Ovary (tissue), 9 donors: ENCODE measurements around the gene STX2. TPM values are rescaled to one million over a fixed set of nuclear protein-coding genes. Genes with fewer than 3 reads are reported as not detected.

Experiments used
- DNase-seq, 5 donors: peaks; one replicate each; pipeline ENCODE4 v3.0.0-alpha.2; 2019 to 2020
- H3K27ac ChIP-seq, 2 donors: fragments of 200-600 bp; one replicate each; pipeline versions ENCODE4 v1.5.1 to v1.8.0; 2019 to 2022
- H3K27me3 ChIP-seq: fragments of 200-600 bp; one replicate; pipeline ENCODE4 v1.8.0; 2022
- H3K36me3 ChIP-seq: fragments of 200-600 bp; sonication (generic); one replicate; pipeline ENCODE4 v1.5.1; 2019
- H3K4me1 ChIP-seq: one replicate; pipeline ENCODE4 v1.8.1; 2013; ENCODE audit warnings: mild to moderate bottlenecking, moderate library complexity; ENCODE audit not compliant: insufficient read depth
- H3K4me3 ChIP-seq: fragments of 200-600 bp; sonication (generic); one replicate; pipeline ENCODE4 v1.5.1; 2017
- H3K9me3 ChIP-seq, 2 donors: fragments of 200-600 bp in 1 of 2; sonication (generic) in 1 of 2; one replicate each; pipeline versions ENCODE4 v1.5.1 to v1.8.1; 2013 to 2019; ENCODE audit warnings: mild to moderate bottlenecking in 1 of 2, moderate library complexity in 1 of 2
- EP300 ChIP-seq: sonication (generic); formaldehyde crosslinking; IDR thresholded peaks from one replicate; pipeline ENCODE4 v1.6.1; 2017; ENCODE audit warnings: antibody characterized with exemption
- POLR2A ChIP-seq: fragments of 450-650 bp; IDR thresholded peaks from one replicate; pipeline ENCODE4 v1.6.1; 2017; ENCODE audit warnings: antibody characterized with exemption, mild to moderate bottlenecking, moderate library complexity
- whole genome bisulfite sequencing, 3 donors: extraction: QIAGEN DNeasy Blood & Tissue Kit in 1 of 3; methylation state at CpG; one replicate each; pipeline versions ENCODE4 v1.1.5 to v1.1.7; 2013 to 2017; 5-methylcytosine and 5-hydroxymethylcytosine counted together
- intact Hi-C, 4 donors: fragments of 100-400 bp; cut with DNase I; formaldehyde crosslinking; loops; one replicate each; pipeline versions ENCODE4 v1.11.0 to v1.15.1; 2022 to 2023
- polyA plus RNA-seq, 2 donors: library from polyadenylated mRNA; stranded (reverse); fragments of 200-250 nt in 1 of 2; fragments of 350-450 nt in 1 of 2; fragmentation: Illumina TruSeq in 1 of 2; extraction: RNeasy Lipid Tissue Mini Kit (QIAGEN cat#74804) in 1 of 2; gene quantifications; one replicate each; pipeline ENCODE4 v1.2.3, GENCODE V29; 2013 to 2014
- total RNA-seq, 7 donors: library from RNA; depleted of rRNA in 2 of 7; stranded (reverse); fragments of >200 nt in 2 of 7; fragmentation: NEBNext Ultra II Directional in 3 of 7; extraction: Animal tissue kit (Norgen Biotek cat#: 25700) in 3 of 7; gene quantifications; one replicate each; pipeline versions ENCODE4 v1.1.0 to v1.2.4, GENCODE V29; 2016 to 2023
- TF ChIP-seq, protein P1 (sequence below), 3 donors: fragments of 450-650 bp in 2 of 3; fragments of 200-600 bp in 1 of 3; IDR thresholded peaks; one replicate each; pipeline versions ENCODE4 v1.5.1 to v1.8.0; 2016 to 2022; ENCODE audit warnings: antibody characterized with exemption in 3 of 3, mild to moderate bottlenecking in 1 of 3
- donor health status: DM: no; HTN: no; CAD: no; lungs with moderate emphysema.
- donor health status: DM: no; HTN: no; CAD: no.
- donor health status: Bipolar disorder and iron deficiency.
- donor health status: DM: yes; HTN: yes; CAD: no.
- donor health status: DM: no; HTN: no; CAD: no.
- donor health status: DM: yes; HTN: yes; CAD: no.

Gene STX2
- total and polyA plus RNA-seq, 9 donors, result 12.9 to 26.9 (median 21.4) TPM

GRCh38 chr12:130813949-130814348, 25.1 kb downstream of the STX2 start:
- H3K4me1 ChIP-seq, result peaks cover 3% of the 10 kb centered on the region
- H3K27ac ChIP-seq, result no peak overlapping the region
- no peak for TF ChIP-seq POLR2A
- no peak for TF ChIP-seq EP300
- TF ChIP-seq, protein P1, sequence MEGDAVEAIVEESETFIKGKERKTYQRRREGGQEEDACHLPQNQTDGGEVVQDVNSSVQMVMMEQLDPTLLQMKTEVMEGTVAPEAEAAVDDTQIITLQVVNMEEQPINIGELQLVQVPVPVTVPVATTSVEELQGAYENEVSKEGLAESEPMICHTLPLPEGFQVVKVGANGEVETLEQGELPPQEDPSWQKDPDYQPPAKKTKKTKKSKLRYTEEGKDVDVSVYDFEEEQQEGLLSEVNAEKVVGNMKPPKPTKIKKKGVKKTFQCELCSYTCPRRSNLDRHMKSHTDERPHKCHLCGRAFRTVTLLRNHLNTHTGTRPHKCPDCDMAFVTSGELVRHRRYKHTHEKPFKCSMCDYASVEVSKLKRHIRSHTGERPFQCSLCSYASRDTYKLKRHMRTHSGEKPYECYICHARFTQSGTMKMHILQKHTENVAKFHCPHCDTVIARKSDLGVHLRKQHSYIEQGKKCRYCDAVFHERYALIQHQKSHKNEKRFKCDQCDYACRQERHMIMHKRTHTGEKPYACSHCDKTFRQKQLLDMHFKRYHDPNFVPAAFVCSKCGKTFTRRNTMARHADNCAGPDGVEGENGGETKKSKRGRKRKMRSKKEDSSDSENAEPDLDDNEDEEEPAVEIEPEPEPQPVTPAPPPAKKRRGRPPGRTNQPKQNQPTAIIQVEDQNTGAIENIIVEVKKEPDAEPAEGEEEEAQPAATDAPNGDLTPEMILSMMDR (IDR thresholded peaks at IDR 0.05), result no peak
- 91 to 94% (median 94%) methylated on average over 14 of the region's 14 CpGs for WGBS, 3 donors
- intact Hi-C loops, result no loop called here
- no peak overlapping the region for H3K4me3 ChIP-seq
- H3K36me3 ChIP-seq, result no peaks in the 10 kb centered on the region
- H3K27me3 ChIP-seq, result no peaks in the 10 kb centered on the region
- no peak for DNase-seq
- H3K9me3 ChIP-seq, result no peaks in the 10 kb centered on the region

- Histone ChIP-seq H3K9me3 (no peaks in the 10 kb centered on the region), H3K4me1 (peaks cover 3% of the 10 kb centered on the region), H3K27me3 (no peaks in the 10 kb centered on the region), H3K4me3 (no peak overlapping the region), H3K27ac (no peak overlapping the region), H3K36me3 (no peaks in the 10 kb centered on the region)
- 82 to 87% (median 83%) methylated on average over 10 of the region's 10 CpGs for WGBS, 3 donors
- DNase-seq, result no peak
- TF ChIP-seq, protein P1 (IDR thresholded peaks at IDR 0.05), result no peak
- no peak for TF ChIP-seq POLR2A
- no peak for TF ChIP-seq EP300
- intact Hi-C loops, result no loop called here
Measured at GRCh38 chr12:130813436-130813835, 25.6 kb downstream of the STX2 start.

GRCh38 chr12:130809791-130810190, 29.3 kb downstream of the STX2 start:
- Histone ChIP-seq H3K9me3 (no peaks in the 10 kb centered on the region), H3K4me3 (no peak overlapping the region), H3K4me1 (no peaks in the 10 kb centered on the region), H3K27ac (no peak overlapping the region), H3K27me3 (no peaks in the 10 kb centered on the region), H3K36me3 (no peaks in the 10 kb centered on the region)
- TF ChIP-seq EP300 (no peak), POLR2A (no peak)
- TF ChIP-seq, protein P1 (IDR thresholded peaks at IDR 0.05), result no peak
- DNase-seq, result no peak
- WGBS, 3 donors, result 81 to 97% (median 90%) methylated on average over 6 of the region's 6 CpGs
- intact Hi-C loops, result no loop called here

GRCh38 chr12:130807309-130807708, 31.7 kb downstream of the STX2 start:
- intact Hi-C loops, result no loop called here
- no peak for TF ChIP-seq POLR2A
- no peak for TF ChIP-seq EP300
- TF ChIP-seq, protein P1 (IDR thresholded peaks at IDR 0.05), result no peak
- no peak for DNase-seq
- no peaks in the 10 kb centered on the region for H3K27me3 ChIP-seq
- 95 to 99% (median 97%) methylated on average over 18 of the region's 18 CpGs for WGBS, 3 donors
- no peak overlapping the region for H3K4me3 ChIP-seq
- no peaks in the 10 kb centered on the region for H3K9me3 ChIP-seq
- no peak overlapping the region for H3K27ac ChIP-seq
- H3K36me3 ChIP-seq, result no peaks in the 10 kb centered on the region
- no peaks in the 10 kb centered on the region for H3K4me1 ChIP-seq
